ENCODE data around the gene AUH. TPM values are rescaled to one million over a fixed set of nuclear protein-coding genes. Genes with fewer than 3 reads are reported as not detected.

Gene AUH
- total and polyA plus RNA-seq, 10 of the 15 experiments (the other 5 are each of a cell fraction or from before 2014, with no cell fraction given): 1.7 to 7.3 (median 4.6) TPM

DNA sequence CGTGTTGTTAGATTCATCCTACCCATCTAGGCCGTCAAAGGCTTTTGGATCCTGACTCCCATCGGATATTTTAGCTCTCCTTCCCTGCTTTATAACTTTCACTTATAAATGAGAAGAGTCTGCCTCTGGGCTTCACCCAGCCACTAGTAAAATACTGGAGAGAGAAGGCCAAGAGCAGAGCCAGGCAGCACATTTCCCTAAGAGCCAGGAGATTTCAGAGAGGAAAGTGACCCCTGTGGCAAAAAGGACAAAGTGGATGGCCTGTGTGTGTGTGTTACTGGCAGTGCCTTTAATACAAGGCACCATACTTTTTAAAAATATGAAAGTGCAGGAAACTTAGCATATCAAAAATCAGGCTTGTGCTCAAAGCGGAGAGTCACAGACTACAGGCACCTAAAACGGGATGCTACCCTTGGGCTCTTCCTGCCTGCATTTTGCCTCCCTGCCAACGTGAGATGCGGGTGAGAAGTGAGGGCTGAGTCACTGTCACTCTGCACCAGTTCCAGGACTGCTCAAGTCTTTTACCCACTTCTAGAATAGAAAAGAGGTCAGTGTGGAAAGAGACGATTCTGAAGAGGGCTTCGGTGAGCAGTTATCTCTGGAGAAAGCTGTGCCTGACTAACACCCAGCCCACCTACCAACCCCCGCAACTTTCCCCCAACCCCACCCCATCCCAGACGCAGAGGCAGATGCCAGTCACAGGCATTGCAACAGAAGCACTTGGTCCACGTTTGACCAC is 46.0 kb upstream of the AUH start:
- BruUV-seq (replicated peaks): no TSS peak
- no peak for ATAC-seq
- intact Hi-C loops (cut with micrococcal nuclease; ENCODE audit: unreplicated experiment): no loop called here
- H3K9me3 ChIP-seq (replicated peaks; ENCODE audit: control insufficient read depth, insufficient read depth, low read length): no peaks in the 10 kb centered on the region
- RAD21 ChIA-PET (ENCODE audit: unreplicated experiment): no interaction called here
- WGBS (ENCODE audit: insufficient coverage, insufficient replicate concordance, low lambda C conversion rate, missing lambda C conversion rate): 74% methylated on average over 12 of the region's 12 CpGs
- in situ Hi-C loops (cut with MboI): no loop called here
- POLR2A ChIA-PET: no interaction called here
- no peak overlapping the region for H3K27ac ChIP-seq (ENCODE audit: control insufficient read depth, insufficient read depth)
- no peak for FAIRE-seq
- no peak for TF ChIP-seq MXI1 (IDR thresholded peaks at IDR 0.05; ENCODE audit: low read depth, low read length)
- TF ChIP-seq RUNX3 (IDR thresholded peaks at IDR 0.05; ENCODE audit: low read length): no peak
- TF ChIP-seq CHD2 (IDR thresholded peaks at IDR 0.05; ENCODE audit: borderline replicate concordance, low read depth, low read length): no peak
- no peak for TF ChIP-seq TCF7 (IDR thresholded peaks at IDR 0.05; ENCODE audit: borderline replicate concordance)
- H3K9ac ChIP-seq (ENCODE audit: control insufficient read depth, insufficient read depth, low read length): no peak overlapping the region
- no peak for DNase-seq (ENCODE audit: low read depth, low spot score)
- no peaks in the 10 kb centered on the region; a peak in 1 of 4 replicates for H3K27me3 ChIP-seq (replicated peaks in 1 of 2; ENCODE audit: control insufficient read depth in 2 of 2, insufficient read depth in 2 of 2, low read length in 1 of 2)
- H4K20me1 ChIP-seq (ENCODE audit: control insufficient read depth, insufficient read depth): no peaks in the 10 kb centered on the region
- H3K36me3 ChIP-seq (ENCODE audit: control insufficient read depth in 2 of 2, insufficient read depth in 2 of 2, low read length in 1 of 2): no peaks in the 10 kb centered on the region; a peak in 1 of 4 replicates
- SMC1A ChIA-PET (ENCODE audit: uncharacterized antibody, unreplicated experiment): interaction anchor here (0.9 kb wide), 1 partner anchor 200 kb away, joined by 3 read pairs; no protein-coding TSS in a partner anchor
- CTCF ChIA-PET: no interaction called here
- H3K4me2 ChIP-seq (ENCODE audit: control insufficient read depth, insufficient read depth): no peak overlapping the region
- no peak overlapping the region for H3K4me3 ChIP-seq
- no peak overlapping the region for H2AFZ ChIP-seq (ENCODE audit: control insufficient read depth, low read depth, low read length)
- H3K4me1 ChIP-seq (ENCODE audit: control insufficient read depth, insufficient read depth, low read length): no peaks in the 10 kb centered on the region
- no peaks in the 10 kb centered on the region for H3K79me2 ChIP-seq (ENCODE audit: control insufficient read depth, insufficient read depth, low read length)

DNA sequence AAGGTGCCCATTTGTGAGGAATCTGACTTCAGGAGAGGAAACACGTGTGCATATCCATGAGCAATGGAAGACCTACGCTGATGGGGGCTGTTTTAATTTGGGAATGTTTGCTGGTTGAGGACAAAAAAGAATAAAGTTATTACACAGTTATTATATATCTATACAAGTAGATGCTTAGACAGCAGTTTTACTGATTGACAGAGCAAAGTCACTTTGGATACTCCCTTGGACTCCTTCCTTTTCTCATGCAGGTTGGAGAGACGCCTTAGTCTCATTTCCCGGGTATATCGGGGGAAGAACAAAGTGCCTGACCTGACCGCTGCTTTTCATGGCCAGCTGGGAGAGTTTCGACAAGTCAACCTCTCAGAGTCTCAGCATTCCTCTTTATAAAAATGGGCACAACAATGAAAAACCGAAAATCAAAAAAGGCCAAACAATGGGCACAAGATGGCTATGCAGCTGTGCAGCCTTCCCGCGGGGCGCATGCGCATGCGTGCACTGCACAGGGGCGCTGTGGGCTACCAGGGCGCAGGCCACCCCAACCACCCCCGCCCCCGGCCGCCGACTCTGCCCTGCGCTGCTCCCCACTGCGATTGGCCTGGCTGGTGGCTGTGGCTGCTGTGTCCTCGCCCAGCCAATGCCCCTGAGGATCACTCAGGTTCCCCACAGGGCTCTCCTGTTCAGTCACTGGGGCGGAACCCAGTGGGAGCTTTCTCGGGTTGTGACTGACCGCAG is 43.8 kb upstream of the AUH start:
- ATAC-seq (no peak), DNase-seq (ENCODE audit: low read depth, low spot score) (no peak), FAIRE-seq (no peak)
- no peak overlapping the region for H2AFZ ChIP-seq (ENCODE audit: control insufficient read depth, low read depth, low read length)
- H3K4me3 ChIP-seq: no peak overlapping the region
- 82% methylated on average over 24 of the region's 25 CpGs for WGBS (ENCODE audit: insufficient coverage, insufficient replicate concordance, low lambda C conversion rate, missing lambda C conversion rate)
- intact Hi-C loops (cut with micrococcal nuclease; ENCODE audit: unreplicated experiment) (no loop called here), in situ Hi-C loops (cut with MboI) (no loop called here)
- no peaks in the 10 kb centered on the region for H3K9me3 ChIP-seq (replicated peaks; ENCODE audit: control insufficient read depth, insufficient read depth, low read length)
- no peaks in the 10 kb centered on the region; a peak in 1 of 4 replicates for H3K36me3 ChIP-seq (ENCODE audit: control insufficient read depth in 2 of 2, insufficient read depth in 2 of 2, low read length in 1 of 2)
- H3K4me1 ChIP-seq (ENCODE audit: control insufficient read depth, insufficient read depth, low read length): no peaks in the 10 kb centered on the region
- no peaks in the 10 kb centered on the region for H4K20me1 ChIP-seq (ENCODE audit: control insufficient read depth, insufficient read depth)
- no peak overlapping the region for H3K4me2 ChIP-seq (ENCODE audit: control insufficient read depth, insufficient read depth)
- ChIA-PET POLR2A (no interaction called here), SMC1A (ENCODE audit: uncharacterized antibody, unreplicated experiment) (no interaction called here), CTCF (no interaction called here), RAD21 (ENCODE audit: unreplicated experiment) (no interaction called here)
- no TSS peak for BruUV-seq (replicated peaks)
- no peaks in the 10 kb centered on the region for H3K79me2 ChIP-seq (ENCODE audit: control insufficient read depth, insufficient read depth, low read length)
- no peaks in the 10 kb centered on the region; a peak in 1 of 4 replicates for H3K27me3 ChIP-seq (replicated peaks in 1 of 2; ENCODE audit: control insufficient read depth in 2 of 2, insufficient read depth in 2 of 2, low read length in 1 of 2)
- no peak overlapping the region for H3K27ac ChIP-seq (ENCODE audit: control insufficient read depth, insufficient read depth)
- H3K9ac ChIP-seq (ENCODE audit: control insufficient read depth, insufficient read depth, low read length): no peak overlapping the region
- TF ChIP-seq NR2F1 (conservative IDR thresholded peaks at IDR 0.05) (no peak), TARDBP (IDR thresholded peaks at IDR 0.05; ENCODE audit: borderline replicate concordance) (no peak), TCF12 (IDR thresholded peaks at IDR 0.05; ENCODE audit: low read depth, low read length) (no peak), ATF7 (IDR thresholded peaks at IDR 0.05; ENCODE audit: low read depth) (no peak), ASH2L (IDR thresholded peaks at IDR 0.05; ENCODE audit: borderline replicate concordance, low read depth) (no peak), NFYB (IDR thresholded peaks at IDR 0.05; ENCODE audit: insufficient read depth, low read depth, low read length) (no peak)
- TF ChIP-seq, protein P1, sequence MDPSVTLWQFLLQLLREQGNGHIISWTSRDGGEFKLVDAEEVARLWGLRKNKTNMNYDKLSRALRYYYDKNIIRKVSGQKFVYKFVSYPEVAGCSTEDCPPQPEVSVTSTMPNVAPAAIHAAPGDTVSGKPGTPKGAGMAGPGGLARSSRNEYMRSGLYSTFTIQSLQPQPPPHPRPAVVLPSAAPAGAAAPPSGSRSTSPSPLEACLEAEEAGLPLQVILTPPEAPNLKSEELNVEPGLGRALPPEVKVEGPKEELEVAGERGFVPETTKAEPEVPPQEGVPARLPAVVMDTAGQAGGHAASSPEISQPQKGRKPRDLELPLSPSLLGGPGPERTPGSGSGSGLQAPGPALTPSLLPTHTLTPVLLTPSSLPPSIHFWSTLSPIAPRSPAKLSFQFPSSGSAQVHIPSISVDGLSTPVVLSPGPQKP (IDR thresholded peaks at IDR 0.05; ENCODE audit: low read depth, low read length): no peak
- TF ChIP-seq, protein P2, sequence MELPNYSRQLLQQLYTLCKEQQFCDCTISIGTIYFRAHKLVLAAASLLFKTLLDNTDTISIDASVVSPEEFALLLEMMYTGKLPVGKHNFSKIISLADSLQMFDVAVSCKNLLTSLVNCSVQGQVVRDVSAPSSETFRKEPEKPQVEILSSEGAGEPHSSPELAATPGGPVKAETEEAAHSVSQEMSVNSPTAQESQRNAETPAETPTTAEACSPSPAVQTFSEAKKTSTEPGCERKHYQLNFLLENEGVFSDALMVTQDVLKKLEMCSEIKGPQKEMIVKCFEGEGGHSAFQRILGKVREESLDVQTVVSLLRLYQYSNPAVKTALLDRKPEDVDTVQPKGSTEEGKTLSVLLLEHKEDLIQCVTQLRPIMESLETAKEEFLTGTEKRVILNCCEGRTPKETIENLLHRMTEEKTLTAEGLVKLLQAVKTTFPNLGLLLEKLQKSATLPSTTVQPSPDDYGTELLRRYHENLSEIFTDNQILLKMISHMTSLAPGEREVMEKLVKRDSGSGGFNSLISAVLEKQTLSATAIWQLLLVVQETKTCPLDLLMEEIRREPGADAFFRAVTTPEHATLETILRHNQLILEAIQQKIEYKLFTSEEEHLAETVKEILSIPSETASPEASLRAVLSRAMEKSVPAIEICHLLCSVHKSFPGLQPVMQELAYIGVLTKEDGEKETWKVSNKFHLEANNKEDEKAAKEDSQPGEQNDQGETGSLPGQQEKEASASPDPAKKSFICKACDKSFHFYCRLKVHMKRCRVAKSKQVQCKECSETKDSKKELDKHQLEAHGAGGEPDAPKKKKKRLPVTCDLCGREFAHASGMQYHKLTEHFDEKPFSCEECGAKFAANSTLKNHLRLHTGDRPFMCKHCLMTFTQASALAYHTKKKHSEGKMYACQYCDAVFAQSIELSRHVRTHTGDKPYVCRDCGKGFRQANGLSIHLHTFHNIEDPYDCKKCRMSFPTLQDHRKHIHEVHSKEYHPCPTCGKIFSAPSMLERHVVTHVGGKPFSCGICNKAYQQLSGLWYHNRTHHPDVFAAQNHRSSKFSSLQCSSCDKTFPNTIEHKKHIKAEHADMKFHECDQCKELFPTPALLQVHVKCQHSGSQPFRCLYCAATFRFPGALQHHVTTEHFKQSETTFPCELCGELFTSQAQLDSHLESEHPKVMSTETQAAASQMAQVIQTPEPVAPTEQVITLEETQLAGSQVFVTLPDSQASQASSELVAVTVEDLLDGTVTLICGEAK (IDR thresholded peaks at IDR 0.05; ENCODE audit: borderline replicate concordance): no peak
